Measurements from ENCODE around the gene TBC1D19. TPM values are rescaled to one million over a fixed set of nuclear protein-coding genes. Genes with fewer than 3 reads are reported as not detected.
A peak's percentile ranks its signal among the peaks of the same experiment; 100 is the strongest.
"Not testable (repeated sequence)": the region's sequence is repeated elsewhere in the genome, so short reads cannot be mapped to it uniquely, and the experiment has no call there.

The TBC1D19 gene
- total RNA-seq, 1 donor from 2014 or later: 9.7 TPM

DNA sequence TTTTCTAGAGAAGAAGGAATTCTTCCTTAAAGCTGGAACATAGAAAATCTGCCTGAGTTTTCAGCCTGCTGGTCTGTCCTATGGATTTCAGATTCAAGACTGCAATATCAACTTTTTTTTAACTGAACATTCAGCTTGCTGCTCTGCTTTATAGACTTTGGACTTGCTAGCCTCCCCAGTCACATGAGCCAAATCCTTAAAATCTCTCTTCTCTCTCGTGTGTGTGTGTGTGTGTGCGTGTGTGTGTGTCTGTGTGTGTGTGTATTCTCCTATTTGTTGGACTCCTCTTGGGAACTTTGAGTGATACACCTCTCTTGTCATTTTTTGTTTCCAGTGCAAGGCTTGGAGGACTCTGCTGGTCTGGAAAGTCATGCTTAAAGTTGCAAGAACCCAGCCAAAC is 6.8 kb upstream of the TBC1D19 start:
- DNase-seq (ENCODE audit: low read depth) (no peak), FAIRE-seq (no peak)
- TF ChIP-seq, protein P1, sequence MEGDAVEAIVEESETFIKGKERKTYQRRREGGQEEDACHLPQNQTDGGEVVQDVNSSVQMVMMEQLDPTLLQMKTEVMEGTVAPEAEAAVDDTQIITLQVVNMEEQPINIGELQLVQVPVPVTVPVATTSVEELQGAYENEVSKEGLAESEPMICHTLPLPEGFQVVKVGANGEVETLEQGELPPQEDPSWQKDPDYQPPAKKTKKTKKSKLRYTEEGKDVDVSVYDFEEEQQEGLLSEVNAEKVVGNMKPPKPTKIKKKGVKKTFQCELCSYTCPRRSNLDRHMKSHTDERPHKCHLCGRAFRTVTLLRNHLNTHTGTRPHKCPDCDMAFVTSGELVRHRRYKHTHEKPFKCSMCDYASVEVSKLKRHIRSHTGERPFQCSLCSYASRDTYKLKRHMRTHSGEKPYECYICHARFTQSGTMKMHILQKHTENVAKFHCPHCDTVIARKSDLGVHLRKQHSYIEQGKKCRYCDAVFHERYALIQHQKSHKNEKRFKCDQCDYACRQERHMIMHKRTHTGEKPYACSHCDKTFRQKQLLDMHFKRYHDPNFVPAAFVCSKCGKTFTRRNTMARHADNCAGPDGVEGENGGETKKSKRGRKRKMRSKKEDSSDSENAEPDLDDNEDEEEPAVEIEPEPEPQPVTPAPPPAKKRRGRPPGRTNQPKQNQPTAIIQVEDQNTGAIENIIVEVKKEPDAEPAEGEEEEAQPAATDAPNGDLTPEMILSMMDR (IDR thresholded peaks at IDR 0.05; ENCODE audit: insufficient read depth, low read length, severe bottlenecking): no peak
- Histone ChIP-seq H3K36me3 (ENCODE audit: control insufficient read depth, insufficient read depth, low read length) (no peaks in the 10 kb centered on the region), H3K4me3 (ENCODE audit: low read depth, low read length) (no peak overlapping the region), H3K27me3 (ENCODE audit: control insufficient read depth, insufficient read depth, low read length) (no peaks in the 10 kb centered on the region)

DNA sequence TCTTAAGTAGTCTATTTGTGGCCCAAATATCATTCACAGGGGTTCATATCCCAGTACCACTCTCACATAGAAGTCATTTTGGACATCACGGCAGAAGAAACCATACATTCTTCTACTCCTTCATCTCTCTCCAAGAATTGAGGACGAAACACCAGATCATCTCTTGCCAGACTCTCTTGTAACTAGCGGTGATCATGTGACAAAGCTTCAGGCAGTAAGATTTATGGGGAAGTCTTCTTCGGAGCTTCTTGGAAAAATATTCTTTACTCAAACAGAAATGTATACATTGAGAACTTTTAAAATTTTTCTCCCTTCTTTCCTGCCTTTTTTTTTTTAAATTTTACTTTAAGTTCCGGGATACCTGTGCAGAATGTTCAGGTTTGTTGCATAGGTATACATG is 4.7 kb upstream of the TBC1D19 start:
- TF ChIP-seq, protein P1 (IDR thresholded peaks at IDR 0.05; ENCODE audit: insufficient read depth, low read length, severe bottlenecking): no peak
- DNase-seq (ENCODE audit: low read depth) (no peak), FAIRE-seq (no peak)
- Histone ChIP-seq H3K4me3 (ENCODE audit: low read depth, low read length) (no peak overlapping the region), H3K27me3 (ENCODE audit: control insufficient read depth, insufficient read depth, low read length) (no peaks in the 10 kb centered on the region), H3K36me3 (ENCODE audit: control insufficient read depth, insufficient read depth, low read length) (no peaks in the 10 kb centered on the region)

DNA sequence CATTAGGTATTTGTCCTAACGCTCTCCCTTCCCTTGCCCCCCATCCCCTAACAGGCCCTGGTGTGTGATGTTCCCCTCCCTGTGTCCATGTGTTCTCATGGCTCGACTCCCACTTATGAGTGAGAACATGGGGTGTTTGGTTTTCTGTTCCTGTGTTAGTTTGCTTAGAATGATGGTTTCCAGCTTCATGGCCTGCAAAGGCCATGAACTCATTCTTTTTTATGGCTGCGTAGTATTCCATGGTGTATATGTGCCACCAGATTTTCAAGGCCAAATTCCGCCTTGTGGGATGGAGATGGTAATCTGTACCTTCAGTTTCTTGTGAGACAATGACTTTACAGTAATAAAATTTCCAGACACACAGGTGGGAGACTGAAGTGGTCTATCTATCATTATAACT is 2.5 kb upstream of the TBC1D19 start:
- not testable (repeated sequence) for H3K36me3 ChIP-seq (ENCODE audit: control insufficient read depth, insufficient read depth, low read length); DNase-seq (ENCODE audit: low read depth); FAIRE-seq; H3K4me3 ChIP-seq (ENCODE audit: low read depth, low read length); H3K27me3 ChIP-seq (ENCODE audit: control insufficient read depth, insufficient read depth, low read length)

DNA sequence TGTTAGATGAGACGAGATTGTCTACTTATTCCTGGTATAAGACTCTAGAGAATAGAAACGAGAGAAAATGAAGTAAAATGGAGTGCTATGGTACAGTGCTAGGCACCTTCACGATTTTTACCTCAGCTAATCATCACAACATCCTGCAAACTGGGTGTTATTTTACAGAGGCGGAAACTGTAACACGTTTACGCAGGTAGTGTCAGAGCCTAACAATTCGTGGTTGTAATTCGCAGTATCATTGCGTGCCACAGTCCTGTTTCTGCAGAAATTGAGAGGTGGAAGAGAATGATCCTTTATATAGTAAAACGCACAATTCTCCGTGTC is 383 bp upstream of the TBC1D19 start:
- peak overlapping the region; percentile 86 for H3K4me3 ChIP-seq (ENCODE audit: low read depth, low read length)
- no peaks in the 10 kb centered on the region for H3K27me3 ChIP-seq (ENCODE audit: control insufficient read depth, insufficient read depth, low read length)
- no peaks in the 10 kb centered on the region for H3K36me3 ChIP-seq (ENCODE audit: control insufficient read depth, insufficient read depth, low read length)
- DNase-seq (ENCODE audit: low read depth) (peak; percentile 63), FAIRE-seq (peak; percentile 13)
- TF ChIP-seq, protein P1 (IDR thresholded peaks at IDR 0.05; ENCODE audit: insufficient read depth, low read length, severe bottlenecking): no peak

GRCh38 chr4:26584725-26585124 is 841 bp downstream of the TBC1D19 start:
- FAIRE-seq (no peak), DNase-seq (ENCODE audit: low read depth) (peak; percentile 25)
- peak overlapping the region; percentile 86 for H3K4me3 ChIP-seq (ENCODE audit: low read depth, low read length)
- H3K27me3 ChIP-seq (ENCODE audit: control insufficient read depth, insufficient read depth, low read length): no peaks in the 10 kb centered on the region
- no peaks in the 10 kb centered on the region for H3K36me3 ChIP-seq (ENCODE audit: control insufficient read depth, insufficient read depth, low read length)
- TF ChIP-seq, protein P1 (IDR thresholded peaks at IDR 0.05; ENCODE audit: insufficient read depth, low read length, severe bottlenecking): no peak

- no peak for FAIRE-seq
Observed at GRCh38 chr4:26589705-26590104, 5.8 kb downstream of the TBC1D19 start.

More at GRCh38 chr4:26589705-26590104, 5.8 kb downstream of the TBC1D19 start:
- Histone ChIP-seq H3K4me3 (ENCODE audit: low read depth, low read length) (no peak overlapping the region), H3K36me3 (ENCODE audit: control insufficient read depth, insufficient read depth, low read length) (no peaks in the 10 kb centered on the region), H3K27me3 (ENCODE audit: control insufficient read depth, insufficient read depth, low read length) (no peaks in the 10 kb centered on the region)
- DNase-seq (ENCODE audit: low read depth): no peak
- TF ChIP-seq, protein P1 (IDR thresholded peaks at IDR 0.05; ENCODE audit: insufficient read depth, low read length, severe bottlenecking): no peak

Measured in bronchial epithelial cell (primary cell).